CD4-positive, alpha-beta T cell treated with Interleukin-6 at 100 ng/mL for 8 hours (primary cell): ENCODE measurements around the gene ARHGAP12.

Experiments
- DNase-seq: peaks from one replicate; pipeline ENCODE4 v3.0.0-alpha.2; 2020; ENCODE audit warnings: mixed read lengths, low spot score

The ARHGAP12 gene

GRCh38 chr10:31875608-31876007, 53.0 kb downstream of the ARHGAP12 start:
- no peak for DNase-seq

- no peak for DNase-seq
Measured at GRCh38 chr10:31873724-31874123, 54.9 kb downstream of the ARHGAP12 start.

DNA sequence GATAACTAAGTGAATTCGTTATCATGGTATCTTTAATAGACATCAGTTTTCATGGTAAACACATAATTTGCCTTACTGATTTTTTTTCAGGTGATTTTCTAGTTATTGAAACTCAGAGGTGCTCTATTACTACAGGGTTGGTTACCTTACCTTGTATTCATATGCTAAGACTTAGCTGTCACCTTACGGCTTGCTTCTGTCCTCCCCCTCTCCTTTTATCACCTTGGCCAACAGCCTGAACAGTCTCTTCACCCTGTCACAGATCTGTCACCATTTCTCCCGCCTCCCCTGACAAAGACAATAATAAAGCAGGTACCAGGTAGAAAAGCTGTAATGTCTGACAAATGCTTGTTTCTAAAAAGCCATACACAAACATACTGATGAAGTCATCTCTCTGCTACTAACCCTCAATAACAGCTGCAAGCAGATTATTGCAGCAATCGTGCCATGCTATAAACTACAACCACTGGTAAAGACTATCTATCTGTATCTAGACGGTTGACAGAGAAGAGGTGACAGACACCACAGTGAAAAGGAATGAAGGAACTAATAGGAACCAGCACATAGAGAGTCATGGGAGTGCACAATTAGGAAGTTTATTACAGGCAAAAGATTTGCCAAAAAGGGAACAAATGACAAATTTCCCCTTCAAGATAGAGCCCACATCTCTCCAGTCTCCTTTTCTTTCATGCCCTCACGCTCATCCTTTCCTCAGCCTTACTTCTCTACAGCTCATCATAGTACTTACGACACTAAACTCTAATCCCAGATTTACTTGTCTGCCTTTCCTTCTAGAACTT, 57.2 kb downstream of the ARHGAP12 start:
- no peak for DNase-seq

DNA sequence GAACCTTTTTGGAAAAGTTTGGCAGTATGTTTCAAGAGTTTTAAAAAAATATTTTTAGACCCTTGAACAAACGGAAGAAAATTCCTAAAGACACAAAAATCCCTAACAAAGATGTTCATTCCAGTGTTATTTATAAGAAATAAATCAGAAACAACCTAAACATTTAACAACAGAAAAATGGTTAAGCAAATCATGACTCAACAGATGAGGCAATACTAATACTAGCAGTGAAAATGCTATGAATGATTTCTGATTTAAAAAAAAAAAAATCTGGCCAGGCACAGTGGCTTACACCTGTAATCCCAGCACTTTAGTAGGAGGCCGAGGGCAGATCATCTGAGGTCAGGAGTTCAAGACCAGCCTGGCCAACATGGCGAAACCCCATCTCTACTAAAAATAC, 61.0 kb downstream of the ARHGAP12 start:
- no peak for DNase-seq

- no peak for DNase-seq
Measured at GRCh38 chr10:31866118-31866670, 62.4 kb downstream of the ARHGAP12 start.

DNA sequence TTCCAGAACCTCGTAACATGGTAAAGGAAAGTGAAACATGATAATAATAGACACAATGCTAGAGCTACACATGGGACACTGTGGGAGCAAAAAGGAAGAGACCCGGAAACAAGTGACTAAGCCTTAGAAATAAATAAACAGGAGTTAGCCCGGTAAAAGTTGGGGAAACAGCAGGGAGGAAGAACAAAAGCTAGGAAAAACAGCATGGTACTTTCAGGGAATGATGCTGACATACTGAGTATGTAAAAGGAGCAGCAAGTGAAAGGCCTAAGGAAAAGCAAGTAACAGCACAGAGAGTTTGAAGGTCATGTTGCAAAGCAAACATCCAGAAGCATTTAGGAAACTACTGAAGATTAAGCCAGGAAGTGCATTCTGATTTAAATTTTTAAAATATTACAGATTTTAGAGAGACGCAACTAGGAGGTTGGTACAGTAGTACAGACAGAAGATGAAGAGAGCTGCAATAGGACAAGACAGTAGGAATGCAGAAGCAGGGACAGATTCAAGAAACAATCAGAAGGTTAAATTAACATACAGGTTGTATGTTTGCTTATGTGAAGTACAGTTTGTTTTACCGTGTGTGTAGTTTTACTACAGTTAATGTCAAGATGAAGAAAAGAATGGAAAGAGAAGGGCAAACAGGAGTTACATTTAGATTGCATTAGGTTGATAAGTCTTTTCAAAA, 63.7 kb downstream of the ARHGAP12 start:
- DNase-seq: no peak

GRCh38 chr10:31855033-31855432, 73.6 kb downstream of the ARHGAP12 start:
- no peak for DNase-seq

DNA sequence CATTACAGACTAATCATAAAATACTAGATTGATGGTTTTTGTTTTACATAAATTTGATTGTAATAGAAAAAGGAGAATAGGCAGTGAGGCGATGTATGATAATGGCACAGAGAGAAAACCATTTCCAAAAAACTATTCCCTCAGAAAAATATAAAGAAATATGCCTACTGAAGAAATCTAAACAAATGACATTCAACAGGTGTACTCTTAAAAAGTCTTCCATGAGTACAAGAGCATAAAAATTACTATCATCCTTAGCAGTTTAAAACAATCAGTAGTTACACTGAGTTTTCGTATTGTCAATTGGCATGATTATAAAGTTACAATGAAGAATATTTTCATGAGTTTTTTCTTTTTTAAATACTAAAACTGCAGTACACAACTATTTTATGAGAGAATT, 75.0 kb downstream of the ARHGAP12 start:
- no peak for DNase-seq

DNA sequence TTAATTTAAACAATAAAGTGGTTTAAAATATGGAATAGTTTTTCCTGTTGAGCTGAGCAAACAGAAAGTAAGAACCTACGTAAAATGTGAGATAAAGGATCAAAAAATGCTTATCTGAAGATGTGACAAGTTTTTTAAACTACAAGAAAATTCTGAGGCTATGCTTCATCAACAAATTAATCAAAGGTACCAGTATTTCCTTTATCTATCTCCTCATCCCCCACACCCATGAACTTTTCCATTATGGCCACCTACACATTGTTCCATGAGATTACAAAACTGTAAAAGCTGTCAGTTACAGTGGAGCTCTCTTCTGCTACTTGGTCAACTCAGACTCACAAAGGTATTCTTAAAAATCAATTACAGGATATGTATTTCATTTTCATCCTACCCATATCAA, 77.4 kb downstream of the ARHGAP12 start:
- no peak for DNase-seq

GRCh38 chr10:31847515-31847914, 81.1 kb downstream of the ARHGAP12 start:
- DNase-seq: no peak

- no peak for DNase-seq
Measured at GRCh38 chr10:31838709-31839108, 89.9 kb downstream of the ARHGAP12 start.

DNA sequence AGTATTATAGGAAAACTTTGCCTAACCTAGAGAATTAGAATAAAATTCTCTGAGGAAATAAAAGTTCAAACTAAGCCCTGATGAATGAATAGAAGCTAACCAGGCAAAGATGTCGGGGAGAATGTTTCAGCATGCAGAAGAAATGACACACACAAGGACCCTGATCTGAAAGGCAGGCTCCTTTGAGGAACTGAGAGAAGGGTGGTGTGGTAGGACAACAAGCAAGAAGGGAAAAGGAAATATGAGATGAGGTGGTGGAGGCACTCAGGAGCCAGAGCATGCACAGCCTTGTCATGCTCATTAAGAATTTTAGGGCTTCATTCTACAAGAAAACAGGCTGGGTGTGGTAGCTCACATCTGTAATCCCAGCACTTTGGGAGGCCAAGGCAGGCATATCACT, 90.6 kb downstream of the ARHGAP12 start:
- no peak for DNase-seq

DNA sequence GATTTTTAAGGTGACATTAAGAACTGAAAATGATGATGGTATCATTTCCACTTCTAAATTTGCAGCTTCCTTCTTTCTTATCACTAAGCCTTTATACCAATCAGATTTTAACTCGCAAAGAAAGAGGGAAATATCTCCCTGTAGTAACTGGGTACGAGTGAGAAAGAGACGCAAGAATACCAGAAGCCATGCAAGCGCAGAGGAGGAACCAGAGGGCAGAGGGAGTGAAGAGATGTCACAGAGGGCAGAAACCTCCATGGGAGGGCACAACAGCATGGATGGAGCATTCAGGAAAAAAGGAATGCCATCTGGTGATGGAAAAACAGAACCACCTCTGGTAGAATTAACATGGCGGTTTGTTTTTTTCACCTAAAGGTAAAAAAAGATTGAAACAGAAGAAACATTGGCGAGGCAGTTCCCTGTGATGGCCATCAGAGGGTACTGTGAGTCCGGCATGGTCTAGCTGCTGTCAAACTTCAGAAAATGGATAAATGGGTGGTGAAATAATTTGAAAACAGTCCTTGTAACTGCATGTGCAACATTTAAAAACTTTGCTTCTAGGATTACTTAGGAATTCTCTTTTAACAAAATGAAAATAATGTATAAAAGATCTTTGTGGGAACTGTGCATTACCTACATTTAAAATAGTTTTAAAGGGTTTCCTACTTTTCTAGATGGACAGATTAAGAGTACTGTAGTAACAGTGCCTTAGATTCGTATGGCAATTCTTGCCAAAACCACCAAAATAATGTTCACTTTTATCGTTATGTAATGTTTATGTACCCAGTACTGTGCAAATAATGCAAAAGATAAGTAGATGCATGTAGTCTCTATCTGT, 91.8 kb downstream of the ARHGAP12 start:
- no peak for DNase-seq

DNA sequence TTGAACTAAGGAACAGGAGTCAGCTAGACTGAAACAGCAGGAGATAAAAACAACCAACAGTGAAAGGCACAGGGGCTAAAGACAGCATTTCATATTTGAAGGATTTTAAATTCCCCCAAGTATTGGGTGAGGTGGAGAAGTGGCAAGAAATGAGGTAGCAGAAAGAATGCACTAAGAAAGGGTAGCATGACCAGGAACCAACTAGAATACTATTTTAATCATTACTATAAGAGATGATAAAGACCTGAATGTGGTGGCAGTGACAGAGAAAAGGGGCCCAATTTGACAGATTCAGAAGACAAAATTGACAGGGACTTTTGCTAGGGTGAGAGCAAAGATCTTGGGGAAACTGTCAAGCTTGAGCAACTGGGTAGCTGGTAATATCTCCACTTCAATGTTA, 94.9 kb downstream of the ARHGAP12 start:
- DNase-seq: no peak

- no peak for DNase-seq
Measured at GRCh38 chr10:31832261-31832660, 96.4 kb downstream of the ARHGAP12 start.

DNA sequence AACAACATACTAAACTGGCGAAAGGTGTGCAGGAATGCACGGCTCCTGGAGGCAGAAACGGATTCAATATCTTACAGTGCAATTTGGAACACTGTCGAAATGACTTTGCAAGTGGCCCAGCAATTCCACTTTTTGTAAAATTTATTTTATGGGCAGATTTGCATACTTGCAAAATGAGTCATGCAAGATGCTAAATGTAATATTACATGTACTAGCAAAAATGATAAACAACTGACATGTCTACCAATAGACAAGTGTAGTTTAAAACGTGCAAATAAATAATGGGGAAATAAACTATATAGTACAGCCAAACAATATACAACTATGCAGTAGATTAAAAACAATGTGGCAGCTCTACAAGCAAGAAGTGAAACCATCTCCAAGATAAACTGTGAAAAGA, 97.7 kb downstream of the ARHGAP12 start:
- no peak for DNase-seq

DNA sequence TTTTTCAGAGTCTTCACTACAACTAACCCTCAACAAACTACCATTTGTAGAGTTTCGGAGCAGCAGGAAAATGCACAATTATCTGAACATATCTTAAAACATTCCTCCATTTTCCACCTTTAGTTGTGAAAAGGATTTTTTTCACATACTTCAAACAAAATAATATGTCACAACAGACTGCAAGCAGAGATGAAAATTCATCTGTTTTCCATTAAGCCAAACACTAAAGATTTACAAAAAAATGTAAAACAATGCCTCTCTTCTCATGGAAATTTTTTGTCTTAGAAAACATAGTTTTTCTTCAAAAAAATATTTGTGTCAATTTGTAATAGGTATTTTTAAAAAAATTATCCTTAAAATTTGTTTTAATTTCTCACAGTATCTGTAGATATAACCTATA, 98.9 kb downstream of the ARHGAP12 start:
- DNase-seq: no peak

DNA sequence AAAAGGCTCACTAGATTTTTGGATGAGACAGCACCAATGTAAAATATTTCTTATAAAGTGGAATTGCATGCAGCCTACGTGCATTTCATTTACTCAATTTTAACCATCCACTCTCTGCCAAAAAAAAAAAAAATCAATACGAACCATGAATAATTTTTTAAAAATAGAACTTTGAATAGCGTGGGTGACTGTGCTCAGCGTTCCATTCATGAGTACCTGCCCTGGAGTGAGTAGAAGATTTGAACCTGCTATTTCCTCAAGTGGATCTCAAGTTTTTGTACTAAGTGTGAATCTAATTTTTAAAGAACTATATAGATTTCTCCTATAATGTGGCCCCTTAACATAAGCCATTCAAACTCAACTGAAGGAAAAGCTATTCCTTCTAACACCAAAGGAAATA, 105.3 kb downstream of the ARHGAP12 start:
- no peak for DNase-seq

DNA sequence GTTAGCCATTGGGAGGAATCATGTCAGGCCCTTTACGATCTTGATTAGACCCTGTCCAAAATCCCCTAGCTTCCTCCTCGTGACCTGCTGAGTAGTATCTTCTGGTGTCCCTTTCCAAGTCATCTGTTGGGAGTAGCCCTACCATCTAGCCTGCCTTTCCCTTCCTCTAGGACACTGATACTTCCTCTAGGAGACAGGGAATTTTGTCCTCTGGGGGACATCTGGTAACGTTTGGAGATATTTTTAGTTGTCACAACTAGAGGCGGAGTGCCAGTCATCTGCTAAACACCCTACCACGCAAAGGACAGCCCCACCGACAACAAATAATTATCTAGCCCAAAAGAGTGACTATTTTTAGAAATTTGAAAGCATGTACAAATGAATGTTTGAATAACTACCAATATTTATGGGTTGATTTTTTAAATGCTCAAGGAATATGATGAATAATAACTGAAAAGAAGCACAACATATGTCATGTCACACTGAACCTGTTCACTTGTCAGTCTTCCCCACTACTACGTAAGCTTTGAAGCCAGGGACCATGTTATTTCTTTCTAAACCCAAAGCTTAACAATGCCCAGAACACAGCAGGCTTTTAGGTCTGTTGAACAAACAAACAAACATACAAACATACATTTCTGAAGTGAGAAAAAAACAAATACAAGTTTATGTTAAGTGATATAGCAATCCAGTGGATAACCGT, 105.9 kb downstream of the ARHGAP12 start:
- DNase-seq: no peak

- no peak for DNase-seq
Measured at GRCh38 chr10:31822150-31822549, 106.5 kb downstream of the ARHGAP12 start.

- no peak for DNase-seq
Measured at GRCh38 chr10:31820778-31821369, 107.8 kb downstream of the ARHGAP12 start.
